Stimulated activated CD8-positive, alpha-beta memory T cell treated with anti-CD3 and anti-CD28 coated beads, Interleukin-15, amount 100 ng/mL, for 48 hours (primary cell): ENCODE data around the gene PBRM1.

Source experiments
- DNase-seq, 2 donors: peaks; one replicate each; pipeline ENCODE4 v3.0.0-alpha.2; 2020; ENCODE audit warnings: low read depth in 2 of 2

Gene PBRM1

GRCh38 chr3:52670621-52671521 is 14.8 kb downstream of the PBRM1 start:
- peak; percentile 38 to 39 for DNase-seq

GRCh38 chr3:52663098-52663497 is 22.6 kb downstream of the PBRM1 start:
- DNase-seq: no peak

GRCh38 chr3:52660046-52660445 is 25.7 kb downstream of the PBRM1 start:
- no peak for DNase-seq

DNA sequence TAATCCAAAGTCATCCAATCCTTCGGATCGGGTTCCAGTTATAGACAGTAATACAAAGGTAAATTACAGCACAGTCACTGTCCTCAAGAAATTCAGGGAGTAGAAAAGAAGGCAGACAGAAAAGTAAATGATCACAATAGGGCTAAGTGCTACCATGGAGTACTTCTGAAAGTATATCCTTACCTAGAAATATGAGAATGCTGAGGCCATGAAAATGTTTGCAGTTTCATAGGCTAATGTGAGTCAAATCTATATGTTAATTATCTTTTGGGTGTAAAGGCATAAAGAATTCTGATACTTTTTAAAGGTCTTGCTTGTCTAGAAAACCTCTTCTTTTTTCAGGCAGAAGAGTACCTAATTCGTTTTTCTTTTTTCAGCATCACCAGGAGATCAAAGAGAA is 29.8 kb downstream of the PBRM1 start:
- DNase-seq: no peak

DNA sequence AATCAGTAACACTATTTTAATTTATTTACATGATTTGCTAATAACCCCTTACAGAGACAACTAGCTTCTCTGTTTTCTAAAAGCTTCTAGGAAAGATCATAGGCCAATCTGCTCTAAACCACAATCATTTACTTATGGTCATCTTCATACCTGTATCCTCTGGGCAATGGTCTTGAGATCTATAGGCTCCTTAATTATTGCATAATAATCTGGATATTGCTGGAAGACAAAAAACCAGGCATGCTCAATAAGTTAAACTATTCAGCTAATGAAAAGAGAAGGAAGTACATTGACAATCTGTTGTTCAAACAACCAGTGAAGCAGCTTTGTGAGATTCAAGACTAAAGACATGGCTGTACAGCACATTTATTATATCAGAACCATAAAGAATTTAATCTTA is 34.1 kb downstream of the PBRM1 start:
- DNase-seq: no peak

DNA sequence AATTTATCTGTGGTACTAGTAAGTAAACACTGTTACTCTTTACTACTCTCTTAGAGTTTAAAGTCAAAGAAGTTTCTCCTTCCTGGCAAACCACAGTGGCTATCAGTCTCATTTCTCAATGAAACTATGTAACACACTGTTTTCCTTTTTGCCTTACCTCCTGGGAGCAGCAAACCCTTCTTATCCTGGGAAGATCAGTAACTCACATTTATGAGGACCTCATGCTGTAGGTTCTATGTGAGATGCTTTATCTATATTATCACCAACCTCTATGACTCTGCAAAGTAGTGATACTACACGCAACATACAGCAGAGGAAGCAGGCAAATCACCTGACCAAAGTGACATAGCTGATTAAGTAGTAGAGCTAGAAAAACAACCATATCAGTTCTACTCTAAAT is 35.3 kb downstream of the PBRM1 start:
- DNase-seq: no peak

GRCh38 chr3:52649461-52650210 is 36.1 kb downstream of the PBRM1 start:
- no peak for DNase-seq

DNA sequence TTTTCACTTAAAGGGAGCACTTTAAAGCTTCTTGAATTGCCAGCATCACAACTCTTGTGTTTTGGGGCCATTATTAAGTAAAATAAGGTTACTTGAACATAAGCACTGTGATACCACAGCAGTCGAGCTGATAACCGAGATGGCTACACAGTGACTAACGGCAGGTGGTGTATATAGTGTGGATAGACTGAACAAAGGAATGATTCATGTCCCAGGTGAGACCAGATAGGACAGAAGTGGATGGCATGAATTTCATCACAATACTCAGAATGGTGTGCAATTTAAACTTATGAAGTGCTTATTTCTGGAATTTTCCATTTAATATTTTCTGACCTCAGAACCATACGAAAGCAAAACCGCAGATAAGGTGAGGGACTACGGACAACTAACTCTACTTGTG is 40.2 kb downstream of the PBRM1 start:
- DNase-seq: no peak

DNA sequence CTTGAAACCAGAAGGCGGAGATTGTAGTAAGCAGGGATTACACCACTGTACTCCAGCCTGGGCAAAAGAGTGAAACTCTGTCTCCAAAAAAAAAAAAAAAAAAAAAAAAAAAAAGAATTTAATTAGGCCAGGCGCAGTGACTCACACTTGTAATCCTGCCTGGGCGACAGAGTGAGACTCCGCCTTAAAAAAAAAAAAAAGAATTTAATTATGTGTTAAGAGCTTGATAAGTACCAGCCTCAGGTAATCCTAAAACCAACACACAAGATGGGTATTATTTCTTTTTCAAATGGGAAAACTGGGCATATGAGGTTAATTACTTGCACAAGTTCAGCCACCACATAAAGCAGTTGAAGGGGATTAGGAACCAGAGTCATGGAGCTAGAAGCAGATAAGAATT is 49.0 kb downstream of the PBRM1 start:
- no peak for DNase-seq

DNA sequence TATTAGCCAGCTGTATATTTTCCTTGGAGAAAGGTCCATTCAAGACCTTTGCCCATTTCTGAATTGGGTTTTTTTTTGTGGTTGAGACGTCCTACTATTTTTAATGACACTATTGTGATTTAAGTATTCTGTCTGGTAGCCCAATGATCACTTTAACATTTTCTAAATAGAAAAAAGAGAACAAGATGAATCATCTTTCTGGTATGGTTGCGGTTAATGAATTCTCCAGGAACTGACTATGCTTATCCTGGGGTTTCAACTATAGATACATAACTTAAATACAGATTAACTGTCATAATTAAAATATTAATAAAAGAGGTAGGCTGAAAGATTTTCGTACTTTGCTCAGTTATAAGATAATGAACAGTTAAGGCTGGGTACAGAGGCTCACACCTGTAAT is 51.9 kb downstream of the PBRM1 start:
- DNase-seq: no peak

DNA sequence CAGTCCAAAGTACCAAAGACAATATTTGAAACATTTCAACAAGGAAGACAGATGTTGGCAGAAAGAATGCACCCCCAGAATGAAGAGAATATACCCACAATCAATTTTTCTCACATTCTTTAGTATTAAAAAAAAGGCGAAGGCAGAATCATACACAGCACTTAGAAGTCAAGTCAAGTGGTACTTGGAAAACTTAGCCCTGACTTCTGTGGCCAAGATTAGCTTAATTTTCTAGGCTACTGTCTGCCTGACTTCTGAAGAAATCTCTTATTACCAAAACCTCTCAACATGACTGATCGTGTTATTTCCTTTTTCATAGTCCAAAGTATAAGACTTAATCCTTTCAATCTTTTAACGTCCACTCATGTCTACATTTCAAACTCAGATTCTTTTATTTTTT is 60.7 kb downstream of the PBRM1 start:
- DNase-seq: no peak

GRCh38 chr3:52623234-52623792 is 62.4 kb downstream of the PBRM1 start:
- DNase-seq: no peak

GRCh38 chr3:52620580-52620979 is 65.1 kb downstream of the PBRM1 start:
- no peak for DNase-seq

- DNase-seq: no peak
Measured at GRCh38 chr3:52615166-52615565, 70.5 kb downstream of the PBRM1 start.

DNA sequence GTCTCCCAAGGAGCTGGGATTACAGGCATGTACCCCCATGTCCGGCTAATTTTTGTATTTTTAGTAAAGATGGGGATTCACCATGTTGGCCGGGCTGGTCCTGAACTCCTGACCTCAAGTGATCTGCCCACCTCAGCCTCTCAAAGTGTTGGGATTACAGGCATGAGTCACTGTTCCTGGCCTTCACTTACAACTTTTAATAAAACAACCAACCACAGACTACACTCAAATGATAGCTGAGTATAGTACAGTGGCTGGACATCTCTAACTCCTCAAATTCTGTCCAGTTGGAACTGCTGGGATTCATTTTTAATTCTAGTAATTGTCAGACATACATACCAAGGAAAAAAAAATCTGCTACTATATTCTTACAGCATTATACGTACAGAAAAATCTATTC is 71.0 kb downstream of the PBRM1 start:
- DNase-seq: no peak

DNA sequence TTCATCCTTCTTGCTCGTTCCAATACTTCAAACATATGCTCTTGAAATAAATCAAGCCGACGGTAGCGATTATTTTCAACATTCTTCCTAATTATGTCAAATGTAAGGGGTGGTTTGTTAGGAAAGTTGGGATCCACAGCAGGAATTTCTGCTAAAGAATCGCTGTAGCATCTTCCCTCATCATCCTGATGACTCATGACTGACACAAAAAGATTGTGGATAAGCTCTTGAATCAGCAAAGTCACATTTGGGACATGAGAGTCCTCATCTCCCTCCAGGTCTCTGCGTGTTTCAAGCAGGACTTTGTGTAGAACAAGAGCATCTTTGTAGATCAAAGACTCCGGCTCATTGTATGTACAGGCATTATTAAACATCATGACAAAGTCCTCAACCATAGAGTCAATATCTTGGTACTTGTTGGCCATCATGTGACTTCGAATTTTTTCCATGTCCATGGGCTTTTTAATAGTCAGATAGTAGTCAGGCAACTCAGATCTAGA is 76.3 kb downstream of the PBRM1 start:
- DNase-seq: no peak

DNA sequence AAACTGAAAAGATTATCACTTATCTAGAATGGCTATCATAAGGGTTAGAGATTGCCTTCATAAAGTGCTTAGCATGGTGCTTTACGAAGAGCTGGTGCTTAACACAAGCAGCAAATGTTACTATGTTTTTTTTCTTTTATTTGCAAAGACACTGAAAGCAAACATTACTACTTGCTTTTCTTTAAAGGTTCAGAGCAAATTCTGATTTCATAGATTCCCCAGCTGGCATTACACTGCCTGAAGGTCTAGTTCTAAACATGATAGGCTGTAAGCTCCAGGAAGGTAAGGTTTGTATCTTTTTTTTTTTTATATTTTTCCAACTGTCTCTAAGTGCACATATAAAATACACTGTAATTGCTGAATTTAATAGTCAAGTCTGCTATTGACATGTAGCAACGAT is 77.4 kb downstream of the PBRM1 start:
- DNase-seq: no peak

- DNase-seq: no peak
Measured at GRCh38 chr3:52606373-52607085, 79.2 kb downstream of the PBRM1 start.

- no peak for DNase-seq
Measured at GRCh38 chr3:52600258-52600657, 85.5 kb downstream of the PBRM1 start.

GRCh38 chr3:52596658-52597265 is 89.0 kb downstream of the PBRM1 start:
- no peak for DNase-seq

- no peak for DNase-seq
Measured at GRCh38 chr3:52593103-52593502, 92.6 kb downstream of the PBRM1 start.
